Measurements from ENCODE around the gene MYO15A.
A peak's percentile ranks its signal among the peaks of the same experiment; 100 is the strongest.

MYO15A gene

DNA sequence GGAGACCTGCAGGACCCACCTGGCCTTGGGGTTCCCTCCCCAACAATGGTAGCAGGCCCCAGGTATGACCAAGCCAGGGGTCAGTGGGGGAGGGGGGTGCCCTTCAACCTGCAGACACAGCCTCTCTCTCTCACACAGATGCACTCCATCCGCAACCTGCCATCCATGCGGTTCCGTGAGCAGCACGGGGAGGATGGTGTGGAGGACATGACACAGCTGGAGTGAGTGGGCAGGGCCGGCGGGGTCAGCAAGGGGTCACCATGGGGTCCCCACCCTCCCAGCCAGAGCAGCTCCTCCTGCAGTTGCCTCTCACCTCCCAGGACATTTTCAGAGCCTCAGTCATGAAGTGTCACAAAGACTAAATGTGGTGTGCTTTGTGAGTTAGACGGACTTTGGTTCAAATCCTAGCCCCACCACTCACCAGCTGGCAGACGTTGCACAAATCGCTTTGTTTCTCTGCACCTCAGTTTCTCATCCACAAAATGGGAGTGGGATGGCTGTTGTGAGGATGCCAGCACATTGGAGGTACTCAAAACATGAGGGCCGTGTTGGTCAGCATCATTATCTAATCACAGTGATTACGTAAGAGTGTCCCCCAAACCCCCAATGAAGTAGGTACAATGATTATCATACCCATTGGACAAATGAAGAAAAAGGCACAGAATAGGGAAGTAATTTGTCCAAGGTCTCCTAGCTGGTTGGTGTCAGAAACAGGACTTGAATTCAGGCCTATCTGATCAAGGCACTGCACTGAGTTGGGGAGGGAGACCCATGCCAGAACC lies 16.0 kb downstream of the MYO15A start:
- DNase-seq (ENCODE audit: low read depth): no peak

DNA sequence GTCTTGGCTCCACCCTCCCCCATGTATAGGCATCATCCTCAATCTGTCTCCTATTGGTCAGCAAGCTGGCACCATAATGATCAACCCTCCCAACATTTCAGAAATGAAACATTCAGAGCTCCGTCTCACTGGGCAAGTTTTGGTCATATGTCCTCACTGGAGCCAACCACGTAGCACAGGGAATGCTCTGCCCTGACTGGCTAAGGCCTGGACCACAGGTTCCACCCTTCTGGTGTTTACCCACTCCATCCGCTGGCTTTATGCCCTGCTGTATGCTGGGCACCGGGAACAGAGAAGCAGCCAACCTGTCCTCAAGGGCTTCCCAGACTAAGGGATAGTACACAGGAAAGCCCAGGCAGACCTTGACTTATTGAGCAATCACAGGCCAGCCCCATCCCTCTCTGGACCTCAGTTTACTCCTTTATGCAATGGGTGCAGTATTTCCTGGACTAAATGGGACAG lies 20.5 kb downstream of the MYO15A start:
- DNase-seq (ENCODE audit: low read depth): peak; percentile 67

DNA sequence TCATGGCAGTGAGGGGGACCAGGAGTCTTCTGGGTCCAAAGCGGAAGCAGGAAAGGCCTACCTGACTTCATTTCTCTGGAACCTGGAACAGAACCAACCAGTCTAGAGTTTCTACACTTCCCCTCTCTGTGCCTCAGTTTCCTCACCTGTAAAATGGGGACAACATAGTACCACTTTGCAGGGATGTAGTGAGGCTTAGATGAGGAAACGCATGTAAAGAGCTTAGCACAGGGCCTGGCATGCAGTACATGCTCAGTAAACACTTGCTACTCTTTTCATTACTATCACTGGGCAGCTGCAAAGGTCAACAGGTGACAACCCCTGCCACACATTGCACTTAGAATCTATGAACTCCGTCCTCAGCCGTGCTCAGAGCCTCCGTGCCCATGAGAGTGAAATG lies 24.2 kb downstream of the MYO15A start:
- DNase-seq (ENCODE audit: low read depth): no peak

DNA sequence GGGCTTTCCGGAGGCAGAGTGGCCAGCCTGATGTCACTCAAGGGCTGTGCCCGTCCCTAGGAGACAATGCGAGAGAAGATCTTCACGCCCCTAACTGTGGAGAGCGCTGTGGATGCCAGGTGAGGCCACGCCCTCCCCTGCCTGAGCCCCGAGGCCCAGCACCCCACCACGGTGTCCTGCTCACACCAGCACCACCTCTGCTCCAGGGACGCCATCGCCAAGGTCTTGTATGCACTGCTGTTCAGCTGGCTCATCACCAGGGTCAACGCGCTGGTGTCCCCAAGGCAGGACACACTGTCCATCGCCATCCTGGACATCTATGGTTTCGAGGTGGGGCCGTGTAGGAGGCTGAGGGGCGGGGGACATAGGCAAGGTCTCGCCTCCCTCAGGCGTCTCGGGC lies 27.8 kb downstream of the MYO15A start:
- DNase-seq (ENCODE audit: low read depth): no peak

DNA sequence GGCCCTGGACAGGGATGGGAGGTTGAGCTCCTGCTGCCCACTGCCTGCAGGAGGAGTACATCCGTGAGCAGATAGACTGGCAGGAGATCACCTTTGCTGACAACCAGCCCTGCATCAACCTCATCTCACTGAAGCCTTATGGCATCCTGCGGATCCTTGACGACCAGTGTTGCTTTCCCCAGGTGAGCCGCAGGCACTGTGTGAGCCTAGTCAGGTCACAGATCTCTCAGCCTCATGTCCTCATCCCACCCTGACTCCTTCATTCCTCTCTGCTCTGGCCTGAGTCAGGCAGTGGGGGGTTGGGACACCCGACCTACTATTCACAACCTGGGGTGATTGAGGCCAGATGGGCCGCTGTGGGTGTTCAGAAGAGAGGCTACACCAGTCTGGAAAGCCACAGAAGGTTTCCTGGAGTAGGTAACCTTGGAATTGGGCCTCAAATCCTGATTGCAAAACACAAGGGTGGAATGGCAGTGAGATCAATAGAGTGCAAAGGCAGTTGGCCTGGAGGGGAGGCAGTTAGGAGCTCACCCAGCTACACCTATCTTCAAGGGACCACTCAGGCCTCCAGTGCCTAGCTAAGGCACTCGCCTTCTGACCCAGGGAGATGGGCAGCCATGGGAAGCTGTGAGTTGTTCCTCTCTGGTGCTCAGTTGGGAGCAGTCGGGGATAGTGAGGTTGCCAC lies 29.7 kb downstream of the MYO15A start:
- no peak for DNase-seq (ENCODE audit: low read depth)

DNA sequence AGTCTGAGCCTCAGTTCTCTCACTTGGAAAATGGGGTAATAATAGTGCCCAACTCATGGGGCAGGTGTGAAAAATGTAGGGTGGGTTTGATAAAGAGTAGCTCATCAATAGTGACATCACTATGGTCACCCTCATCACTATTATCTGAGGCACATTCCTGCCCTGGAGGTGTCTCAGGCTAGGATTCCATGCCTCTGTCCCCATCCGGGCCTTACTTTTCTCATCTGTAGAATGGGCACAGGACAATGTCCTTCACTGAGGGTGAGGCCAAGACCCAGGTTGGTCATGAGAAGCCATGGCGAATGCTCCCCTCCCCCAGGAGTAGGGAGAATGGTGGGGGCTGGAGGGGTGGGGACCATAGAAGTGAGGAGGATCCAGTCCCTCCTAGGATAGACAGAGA lies 30.5 kb downstream of the MYO15A start:
- DNase-seq (ENCODE audit: low read depth): no peak

DNA sequence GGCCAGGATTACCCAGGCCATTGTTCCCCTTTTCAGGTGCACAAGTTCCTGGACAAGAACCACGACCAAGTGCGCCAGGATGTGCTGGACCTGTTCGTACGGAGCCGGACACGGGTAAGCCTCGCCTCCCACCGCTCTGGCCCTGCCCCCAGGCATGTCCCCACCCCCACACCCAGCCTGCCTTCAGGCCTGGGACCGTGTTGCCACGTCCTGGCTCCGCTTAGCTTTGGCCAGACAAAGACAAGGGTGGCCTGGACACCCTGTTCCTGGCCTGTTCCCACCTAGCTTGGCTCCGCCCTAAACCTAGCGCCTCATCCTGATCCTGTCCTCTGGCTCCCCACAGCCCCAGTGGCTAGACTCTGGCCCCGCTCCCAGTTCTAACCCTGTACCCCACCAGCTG lies 30.9 kb downstream of the MYO15A start:
- no peak for DNase-seq (ENCODE audit: low read depth)

DNA sequence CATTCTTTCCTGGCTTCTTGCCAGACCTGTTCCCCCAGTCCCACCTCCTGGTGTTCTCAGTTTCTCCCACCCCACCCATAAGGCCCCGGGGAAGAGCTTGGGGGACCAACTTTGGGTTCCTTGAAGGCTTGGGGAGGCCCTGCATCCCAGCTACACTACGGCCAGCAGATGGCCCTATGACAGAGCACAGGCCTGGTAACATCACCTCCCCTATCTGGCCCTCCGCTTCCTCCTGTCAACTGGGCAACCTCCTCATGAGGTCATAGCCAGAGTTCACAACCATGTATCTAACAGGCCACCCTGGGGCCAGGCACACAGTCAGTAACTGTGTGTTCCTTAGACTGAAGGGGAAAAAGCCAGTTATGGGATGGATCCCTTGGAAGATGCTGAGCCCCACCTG lies 31.4 kb downstream of the MYO15A start:
- peak; percentile 25 for DNase-seq (ENCODE audit: low read depth)

DNA sequence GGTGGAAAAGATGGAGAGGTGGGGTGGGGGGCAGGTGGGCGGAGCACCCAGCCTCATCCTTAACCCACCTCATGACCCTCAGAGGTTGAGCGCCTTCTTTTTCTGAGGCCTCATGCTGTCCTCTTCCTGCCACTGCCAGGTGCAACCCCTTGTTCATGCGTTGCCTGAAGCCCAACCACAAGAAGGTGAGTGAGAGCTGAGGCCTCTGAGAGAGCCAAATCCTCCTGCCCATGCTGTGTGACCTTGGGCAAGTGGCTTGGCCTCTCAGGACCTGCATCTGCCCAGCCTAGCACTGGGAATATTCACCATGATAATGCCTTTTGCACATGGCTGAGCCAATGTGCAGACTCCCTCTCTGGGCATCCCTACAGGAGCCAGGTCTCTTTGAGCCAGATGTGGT lies 32.1 kb downstream of the MYO15A start:
- DNase-seq (ENCODE audit: low read depth): no peak

DNA sequence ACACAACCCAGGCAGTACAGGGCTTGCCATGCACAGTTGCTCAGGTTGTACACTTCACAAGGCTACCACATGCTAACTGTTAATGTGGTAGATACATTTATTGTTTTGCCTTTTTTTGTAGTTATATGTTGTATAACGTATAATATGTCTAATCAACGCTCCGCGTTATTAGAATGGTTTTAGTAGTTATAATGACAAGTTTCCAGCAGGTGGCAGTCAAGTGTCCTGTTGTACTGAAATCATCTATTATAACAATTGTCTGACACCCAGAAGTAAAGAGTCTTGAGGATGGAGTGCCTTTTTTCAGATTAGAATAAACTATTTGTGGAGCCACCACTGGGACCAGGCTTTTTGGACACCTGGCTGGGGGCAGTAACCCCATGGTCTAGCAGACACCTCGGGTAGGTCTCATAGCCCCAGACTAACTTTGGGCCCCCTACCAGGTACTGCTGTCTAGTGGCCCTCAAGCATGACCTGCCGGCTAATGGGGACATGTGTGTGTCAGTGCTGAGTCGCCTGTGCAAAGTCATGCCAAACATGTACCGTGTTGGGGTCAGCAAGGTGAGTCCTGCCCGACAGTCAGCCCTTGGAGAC lies 32.8 kb downstream of the MYO15A start:
- peak; percentile 43 for DNase-seq (ENCODE audit: low read depth)

DNA sequence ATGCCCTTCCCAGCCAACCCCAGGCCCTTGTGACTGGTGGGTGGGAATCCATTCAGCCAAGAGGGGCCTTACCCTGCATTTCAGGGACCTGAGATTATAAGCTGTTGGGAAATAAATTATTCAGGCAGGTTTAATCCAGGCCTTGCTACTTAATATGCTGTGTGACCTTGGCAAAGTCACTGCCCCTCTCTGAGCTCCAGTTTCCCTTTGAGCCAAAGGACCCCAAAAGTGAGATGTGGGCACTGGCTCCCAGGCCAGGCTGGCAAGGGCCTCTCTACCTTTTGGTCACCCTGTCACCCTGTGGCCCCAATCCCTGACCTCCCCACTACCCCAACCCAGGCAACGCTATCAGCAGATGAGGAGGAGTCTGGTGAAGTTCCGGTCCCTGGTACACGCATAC lies 33.9 kb downstream of the MYO15A start:
- DNase-seq (ENCODE audit: low read depth): no peak

DNA sequence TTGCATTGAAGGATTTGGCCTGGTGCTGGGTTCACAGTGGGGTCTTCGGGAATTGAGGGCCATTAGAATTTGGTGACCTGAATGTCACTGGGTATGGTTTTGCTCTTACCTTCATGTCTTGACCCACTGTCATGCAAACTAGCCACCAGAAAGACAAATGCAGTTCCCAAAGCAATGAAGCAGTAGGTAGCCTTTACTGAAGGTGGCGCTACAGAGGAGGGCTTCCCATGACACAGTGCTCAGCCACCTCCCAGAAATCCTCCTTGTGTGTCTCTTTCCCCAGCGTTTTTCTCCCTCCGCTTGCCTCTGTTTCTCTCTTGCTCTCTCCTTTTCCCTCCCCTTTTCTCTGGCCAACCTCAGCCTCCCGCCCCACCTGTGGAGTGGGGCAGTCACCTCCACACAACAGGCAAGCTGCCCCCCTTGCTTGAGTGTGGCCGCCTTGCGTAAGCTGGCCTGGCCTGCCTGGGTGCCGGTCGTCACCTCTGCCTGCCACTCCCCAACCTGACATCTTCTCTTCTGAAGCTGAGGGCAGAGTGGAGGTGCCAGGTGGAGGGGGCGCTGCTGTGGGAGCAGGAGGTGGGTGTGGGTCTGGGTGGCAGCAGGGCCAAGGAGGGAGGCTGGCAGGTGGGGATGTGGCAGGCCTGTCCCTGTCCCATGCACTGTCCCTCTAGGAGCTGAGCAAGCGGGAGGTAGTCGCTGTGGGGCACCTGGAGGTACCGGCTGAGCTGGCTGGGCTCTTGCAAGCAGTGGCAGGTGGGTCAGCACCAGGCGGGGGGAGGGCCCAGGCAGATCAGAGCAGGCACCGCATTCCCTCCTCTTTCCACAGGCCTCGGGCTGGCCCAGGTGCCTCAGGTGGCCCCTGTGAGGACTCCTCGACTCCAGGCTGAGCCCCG lies 34.7 kb downstream of the MYO15A start:
- peak; percentile 23 for DNase-seq (ENCODE audit: low read depth)

DNA sequence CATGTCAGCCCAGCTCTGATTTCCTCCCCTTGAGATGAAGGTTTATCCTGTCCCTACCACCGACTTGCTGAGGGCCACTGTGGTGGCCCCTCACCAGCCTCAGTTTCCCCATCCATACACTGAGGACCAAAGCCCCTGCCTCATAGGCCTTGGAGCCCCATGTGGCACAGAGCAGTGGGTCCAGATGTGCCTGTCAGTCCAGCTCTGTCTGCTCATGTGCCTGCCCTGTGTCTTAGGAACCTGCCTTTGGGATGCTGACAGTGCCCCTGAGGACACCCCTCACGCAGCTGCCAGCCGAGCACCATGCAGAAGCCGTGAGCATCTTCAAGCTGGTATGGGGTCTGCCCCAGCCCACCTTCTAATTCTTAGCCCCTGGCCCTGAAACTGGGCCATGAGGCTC lies 35.7 kb downstream of the MYO15A start:
- no peak for DNase-seq (ENCODE audit: low read depth)

DNA sequence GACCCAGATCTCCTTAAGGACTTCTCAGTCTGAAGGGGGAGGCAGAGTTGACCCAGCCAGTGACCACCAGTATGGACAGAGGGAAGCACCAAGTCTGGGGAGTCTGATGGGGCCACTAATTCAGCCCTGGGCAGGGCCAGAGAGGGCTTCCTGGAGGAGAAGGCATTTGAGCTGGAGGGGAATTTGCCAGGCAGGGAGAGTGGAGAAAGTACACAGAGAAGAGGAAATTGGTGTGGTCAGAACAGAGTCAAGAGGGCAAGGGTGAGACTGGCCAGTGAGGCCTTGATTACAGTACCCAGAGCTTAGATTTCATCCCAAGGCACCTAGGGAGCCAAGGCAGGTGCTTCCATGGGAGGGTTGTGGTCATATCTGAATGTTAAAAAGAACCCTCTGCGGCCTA lies 36.3 kb downstream of the MYO15A start:
- peak; percentile 18 for DNase-seq (ENCODE audit: low read depth)

DNA sequence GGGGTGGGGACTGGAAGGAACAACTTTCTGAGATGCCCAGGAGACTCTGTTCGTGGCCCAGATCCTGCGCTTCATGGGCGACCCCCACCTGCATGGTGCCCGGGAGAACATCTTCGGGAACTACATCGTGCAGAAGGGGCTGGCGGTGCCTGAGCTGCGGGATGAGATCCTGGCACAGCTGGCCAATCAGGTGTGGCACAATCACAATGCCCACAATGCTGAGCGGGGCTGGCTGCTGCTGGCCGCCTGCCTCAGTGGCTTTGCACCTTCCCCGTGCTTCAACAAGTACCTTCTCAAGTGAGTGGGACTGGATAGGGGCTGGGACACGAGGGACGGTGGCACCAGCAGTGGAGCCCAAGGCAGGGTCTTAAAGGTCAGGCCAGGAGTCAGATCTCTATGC lies 37.3 kb downstream of the MYO15A start:
- DNase-seq (ENCODE audit: low read depth): no peak

DNA sequence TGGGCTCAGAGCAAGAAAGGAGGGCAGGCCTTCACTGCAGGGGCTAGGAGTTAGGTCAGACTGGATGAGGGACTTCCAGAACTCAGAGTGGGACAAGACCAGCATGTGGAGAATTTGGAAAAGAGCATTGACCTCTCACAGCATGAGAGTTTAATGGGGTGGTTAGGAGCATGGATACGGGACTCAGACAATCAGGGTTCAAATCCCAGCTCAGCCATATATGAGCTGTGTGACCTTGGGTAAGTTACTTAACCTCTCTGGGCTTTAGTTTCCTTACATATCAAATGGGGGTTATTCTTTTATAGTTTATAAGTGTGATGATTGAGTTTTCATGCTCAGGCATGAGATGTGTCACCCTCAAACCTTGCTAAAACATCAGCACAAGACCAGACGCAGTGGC lies 37.7 kb downstream of the MYO15A start:
- DNase-seq (ENCODE audit: low read depth): no peak

DNA sequence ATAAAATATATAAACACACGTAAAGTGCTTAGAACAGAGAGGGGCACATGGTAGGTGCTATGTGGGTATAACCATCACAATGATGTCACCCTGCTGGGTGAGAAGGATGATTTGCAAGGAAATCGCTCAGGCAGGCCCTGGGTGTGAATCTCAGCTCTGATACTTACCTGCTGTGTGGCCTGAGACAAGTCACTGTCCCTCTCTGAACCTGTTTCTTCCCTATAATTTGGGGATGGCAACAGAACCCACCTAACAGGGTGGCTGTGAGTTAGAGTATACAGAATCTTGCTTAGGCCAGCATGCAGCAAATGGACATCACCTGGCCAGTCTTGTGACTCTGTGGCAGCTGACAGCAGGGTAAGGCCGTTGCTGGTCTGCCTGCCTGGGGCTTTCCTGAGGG lies 38.4 kb downstream of the MYO15A start:
- DNase-seq (ENCODE audit: low read depth): no peak

DNA sequence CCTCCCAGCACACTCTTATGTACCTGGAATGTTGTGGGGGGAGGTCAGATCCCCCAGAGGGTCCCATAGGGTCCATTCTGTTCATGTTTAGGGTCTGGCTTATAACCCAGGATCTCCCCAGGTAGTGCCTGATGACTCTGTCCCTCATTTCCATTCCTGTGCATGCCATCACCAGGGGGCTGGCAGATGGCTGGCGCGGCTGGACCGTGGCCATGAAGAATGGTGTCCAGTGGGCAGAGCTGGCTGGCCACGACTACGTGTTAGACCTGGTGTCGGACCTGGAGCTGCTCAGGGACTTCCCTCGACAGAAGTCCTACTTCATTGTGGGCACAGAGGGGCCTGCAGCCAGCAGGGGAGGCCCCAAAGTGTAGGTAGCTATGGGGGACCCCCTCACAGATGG lies 40.0 kb downstream of the MYO15A start:
- DNase-seq (ENCODE audit: low read depth): no peak

DNA sequence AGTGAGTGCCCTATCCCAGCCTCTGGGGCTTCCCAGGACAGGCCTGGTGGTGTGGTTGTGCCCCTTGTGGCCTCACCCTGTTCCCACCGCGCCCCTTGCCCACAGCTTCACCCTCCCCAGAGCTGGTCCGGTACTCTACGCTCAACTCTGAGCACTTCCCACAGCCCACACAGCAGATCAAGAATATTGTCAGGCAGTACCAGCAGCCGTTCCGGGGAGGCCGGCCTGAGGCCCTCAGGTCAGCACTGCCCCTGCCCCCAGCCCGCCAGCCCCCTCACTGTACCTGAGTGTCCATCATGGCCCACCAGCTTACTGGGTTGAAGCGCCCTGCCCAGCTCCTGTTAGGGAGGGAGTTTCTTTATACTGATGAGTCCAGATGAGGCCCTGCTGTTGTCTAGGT lies 42.7 kb downstream of the MYO15A start:
- DNase-seq (ENCODE audit: low read depth): no peak

DNA sequence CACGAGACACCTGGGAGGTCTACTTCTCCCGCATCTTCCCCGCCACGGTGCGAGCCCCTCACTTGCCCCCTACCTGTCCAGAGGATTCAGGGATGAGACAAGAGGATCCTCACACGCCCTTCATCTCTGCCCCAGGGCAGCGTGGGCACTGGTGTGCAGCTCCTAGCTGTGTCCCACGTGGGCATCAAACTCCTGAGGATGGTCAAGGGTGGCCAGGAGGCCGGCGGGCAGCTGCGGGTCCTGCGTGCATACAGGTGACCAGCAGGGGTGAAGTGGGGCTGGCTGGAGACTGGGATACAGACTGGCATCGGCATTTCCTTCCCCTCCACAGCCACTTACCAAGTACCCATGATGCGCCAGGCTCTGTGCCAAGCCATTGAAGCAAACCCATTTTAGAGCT lies 46.6 kb downstream of the MYO15A start:
- no peak for DNase-seq (ENCODE audit: low read depth)

DNA sequence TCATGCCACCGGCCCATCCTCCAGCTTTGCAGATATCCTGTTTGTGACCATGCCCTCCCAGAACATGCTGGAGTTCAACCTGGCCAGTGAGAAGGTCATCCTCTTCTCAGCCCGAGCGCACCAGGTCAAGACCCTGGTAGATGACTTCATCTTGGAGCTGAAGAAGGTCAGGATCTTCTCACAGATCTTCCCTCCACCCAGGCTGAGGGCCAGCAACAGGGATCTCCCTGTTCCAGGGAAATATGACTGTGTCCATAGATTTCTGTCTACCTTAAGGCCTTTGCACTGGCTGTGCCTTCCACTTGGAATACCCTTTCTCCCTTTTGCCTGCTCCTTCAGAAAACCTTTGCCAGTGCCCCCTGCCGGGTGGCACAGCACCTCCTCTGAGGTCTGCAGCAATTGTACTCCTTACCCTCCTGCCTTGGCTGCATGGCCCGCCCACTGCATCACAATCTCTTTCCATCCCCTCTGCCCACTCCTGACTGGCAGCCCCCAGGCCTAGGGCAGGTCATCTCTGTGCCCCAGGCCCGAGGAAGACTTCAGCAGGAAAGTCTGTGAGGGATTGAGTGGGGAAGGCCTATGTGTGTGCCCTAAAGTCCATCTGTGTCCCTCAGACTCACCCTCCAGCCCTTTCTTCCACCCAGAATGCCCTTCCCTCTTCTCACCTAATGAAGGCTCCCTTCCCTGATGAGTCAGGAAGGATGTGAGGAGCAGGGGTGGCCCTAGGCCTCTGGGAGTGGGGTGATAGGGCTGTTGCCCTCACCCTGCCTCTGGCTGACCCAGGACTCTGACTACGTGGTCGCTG lies 47.8 kb downstream of the MYO15A start:
- DNase-seq (ENCODE audit: low read depth): no peak

DNA sequence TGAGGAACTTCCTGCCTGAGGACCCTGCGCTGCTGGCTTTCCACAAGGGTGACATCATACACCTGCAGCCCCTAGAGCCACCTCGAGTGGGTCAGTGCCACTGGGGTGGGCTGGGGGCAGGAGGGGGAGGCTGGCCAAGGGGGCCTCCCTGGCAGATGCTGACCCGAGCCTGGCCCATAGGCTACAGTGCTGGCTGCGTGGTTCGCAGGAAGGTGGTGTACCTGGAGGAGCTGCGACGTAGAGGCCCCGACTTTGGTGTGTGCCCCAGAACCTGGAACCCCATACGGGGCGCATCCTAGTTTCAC lies 48.4 kb downstream of the MYO15A start:
- no peak for DNase-seq (ENCODE audit: low read depth)
